GM19463 (cell line): ENCODE data around the gene SPRTN.
"Not testable (repeated sequence)": the region's sequence is repeated elsewhere in the genome, so short reads cannot be mapped to it uniquely, and the experiment has no call there.

Source experiments
- ATAC-seq: cut with Tn5 transposase; IDR thresholded peaks from one replicate; pipeline ENCODE4 v1.9.1; 2021; ENCODE audit warnings: mild to moderate bottlenecking, moderate library complexity; ENCODE audit not compliant: unreplicated experiment

SPRTN gene

DNA sequence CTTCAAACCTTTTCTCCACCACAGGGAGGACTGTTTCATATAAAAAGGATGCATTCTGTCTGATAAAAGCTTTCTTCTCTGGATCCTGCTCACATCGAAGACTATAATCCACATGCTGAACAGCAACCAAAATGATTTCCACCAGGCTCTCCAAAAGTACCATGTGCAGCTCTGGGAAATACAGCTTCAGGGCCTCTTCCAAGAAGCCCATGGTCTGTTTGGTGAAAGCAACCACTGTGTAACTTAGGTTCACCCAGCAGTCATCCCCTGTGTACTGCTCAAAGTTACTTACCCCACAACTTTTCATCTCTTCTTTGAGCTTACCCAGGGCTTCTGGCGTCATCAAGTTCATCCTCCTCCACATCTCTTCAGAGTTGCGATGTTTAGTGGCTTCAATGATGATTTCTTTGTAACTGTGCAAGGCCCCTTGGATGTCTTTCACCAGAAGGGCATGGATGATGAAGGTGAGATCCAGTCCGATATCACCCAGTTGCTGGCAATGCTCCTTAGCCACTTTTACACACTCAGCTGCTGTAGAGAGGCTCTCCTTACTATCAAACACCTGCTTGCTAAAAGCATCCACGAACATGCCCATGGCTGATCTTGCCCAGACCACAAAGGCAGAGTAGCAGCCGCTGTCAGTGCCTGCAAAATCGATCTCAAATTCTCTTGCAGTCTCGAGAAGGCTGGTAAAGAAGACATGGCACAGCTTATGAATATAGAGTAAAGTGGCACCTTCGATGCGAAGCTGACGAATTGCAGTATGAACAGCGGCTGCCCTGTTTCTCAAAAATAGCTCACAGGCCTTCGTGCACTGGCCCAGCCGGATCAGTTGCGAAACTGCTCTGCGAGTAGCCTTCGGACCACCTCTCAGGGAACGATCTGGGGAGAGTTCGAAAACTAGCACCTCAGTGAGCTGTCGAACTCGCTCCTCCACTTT lies 2.2 kb upstream of the SPRTN start:
- no peak for ATAC-seq

DNA sequence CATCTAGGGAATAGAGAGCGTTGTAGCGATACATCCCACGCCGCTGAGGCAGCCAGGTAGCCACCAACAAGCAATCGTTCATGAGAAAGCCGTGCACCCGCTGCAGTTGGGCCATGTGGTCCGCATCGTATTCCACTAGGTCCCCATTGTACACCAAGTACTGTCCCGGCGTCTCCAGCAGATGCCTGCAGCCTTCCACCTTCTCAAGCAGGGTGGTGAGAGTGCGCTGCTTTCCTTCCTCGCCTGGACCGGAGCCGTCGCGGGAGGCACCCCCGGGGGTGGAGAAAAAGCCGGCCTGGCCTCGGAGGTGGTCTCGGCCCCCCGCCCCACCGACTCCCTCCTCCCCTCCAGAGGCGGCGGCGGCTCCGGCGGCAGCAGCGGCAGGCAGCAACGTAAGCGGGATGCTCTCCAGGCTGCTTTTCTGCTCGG lies 1.0 kb upstream of the SPRTN start:
- ATAC-seq: no peak

DNA sequence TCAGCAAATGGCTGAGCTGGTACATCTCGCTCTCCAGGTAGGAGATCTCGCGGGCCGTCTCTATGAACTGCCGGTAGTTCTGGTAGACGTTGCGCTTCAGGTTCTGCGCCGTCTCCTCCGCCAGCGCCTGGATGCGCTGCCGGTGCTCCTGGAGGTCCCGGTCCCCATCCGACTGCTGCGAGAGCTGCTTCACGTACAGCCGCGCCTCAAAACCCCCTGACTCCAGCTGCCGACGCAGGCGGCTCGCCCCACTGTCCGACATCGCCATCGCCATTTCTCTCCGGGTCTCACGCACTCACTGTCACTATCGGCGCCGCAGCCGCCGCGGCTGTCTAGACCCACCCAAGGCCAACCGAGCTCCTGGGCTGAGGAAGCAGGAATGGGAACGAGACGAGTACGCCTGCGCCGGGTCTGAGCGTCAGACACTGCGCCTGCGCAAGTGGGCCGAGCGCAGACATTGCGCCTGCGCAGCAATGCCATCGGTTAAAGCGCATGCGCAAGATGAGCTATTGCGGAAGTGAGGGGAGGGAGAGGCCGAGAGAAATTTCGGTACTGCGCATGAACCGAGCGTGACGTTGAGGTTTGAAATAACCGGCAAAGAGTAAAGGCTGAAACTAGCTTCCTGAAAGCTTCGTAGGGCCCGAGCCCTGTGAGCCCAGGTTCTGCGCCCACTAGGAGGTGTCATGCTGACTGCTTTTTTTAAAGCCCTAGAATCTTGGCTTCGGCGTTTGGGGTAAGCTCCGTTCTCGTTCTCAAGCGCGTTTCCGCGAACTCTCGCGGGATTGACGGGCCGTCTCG lies 422 bp upstream of the SPRTN start, which contains the start of gene EXOC8:
Gene EXOC8 (minus strand): TSS at position 381 of the 798 bp plus-strand sequence. CDS start 107 bp downstream, at position 274.
- peak; percentile 72 for ATAC-seq

DNA sequence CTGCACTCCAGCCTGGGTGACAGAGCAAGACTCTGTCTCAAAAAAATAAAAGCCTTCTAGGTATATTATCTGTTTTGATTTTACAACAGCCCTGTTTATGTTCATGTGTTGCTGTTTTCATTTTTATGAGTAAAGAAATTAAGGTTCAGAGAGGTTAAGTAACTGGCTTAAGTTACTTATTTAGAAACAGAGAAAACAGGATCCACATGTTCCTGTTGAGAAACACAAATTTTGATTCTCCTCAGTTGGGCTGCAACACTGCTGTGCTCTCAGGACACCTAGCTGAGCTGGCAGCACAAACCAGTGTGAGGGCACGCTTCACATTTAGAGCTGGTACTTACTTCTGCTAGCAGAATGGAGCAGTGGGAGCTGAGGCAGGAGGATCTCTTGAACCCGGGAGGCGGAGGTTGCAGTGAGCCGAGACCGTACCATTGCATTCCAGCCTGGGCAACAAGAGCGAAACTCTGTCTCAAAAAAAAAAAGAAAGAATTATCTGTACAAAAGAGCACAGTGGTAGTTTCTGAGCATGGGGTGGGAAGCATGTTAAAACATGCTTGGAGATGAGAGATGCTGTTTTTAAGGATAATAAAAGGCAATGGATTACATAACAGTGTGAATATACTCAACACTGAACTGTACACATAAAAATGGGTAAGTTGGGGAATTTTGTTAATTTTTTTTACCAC lies 2.4 kb downstream of the SPRTN start:
- ATAC-seq: no peak

DNA sequence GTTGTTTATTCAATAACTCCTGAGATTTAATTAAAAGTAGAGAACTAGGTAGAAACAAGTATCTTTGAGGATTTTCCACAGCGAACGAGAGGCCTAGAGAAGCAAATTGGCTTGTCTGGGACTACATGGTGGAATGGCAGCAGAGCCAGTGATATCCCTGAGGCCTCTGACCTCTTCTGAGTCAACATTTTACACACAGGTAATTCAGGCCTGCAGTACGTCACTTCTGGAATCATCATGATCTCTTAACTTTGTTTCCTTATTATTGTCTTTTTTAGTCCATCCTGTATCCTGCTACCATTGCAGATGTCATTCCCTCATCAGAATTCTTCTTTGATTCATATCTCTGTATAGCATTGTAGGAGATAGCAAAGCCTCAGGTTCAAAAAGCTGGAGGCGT lies 9.9 kb downstream of the SPRTN start:
- no peak for ATAC-seq

DNA sequence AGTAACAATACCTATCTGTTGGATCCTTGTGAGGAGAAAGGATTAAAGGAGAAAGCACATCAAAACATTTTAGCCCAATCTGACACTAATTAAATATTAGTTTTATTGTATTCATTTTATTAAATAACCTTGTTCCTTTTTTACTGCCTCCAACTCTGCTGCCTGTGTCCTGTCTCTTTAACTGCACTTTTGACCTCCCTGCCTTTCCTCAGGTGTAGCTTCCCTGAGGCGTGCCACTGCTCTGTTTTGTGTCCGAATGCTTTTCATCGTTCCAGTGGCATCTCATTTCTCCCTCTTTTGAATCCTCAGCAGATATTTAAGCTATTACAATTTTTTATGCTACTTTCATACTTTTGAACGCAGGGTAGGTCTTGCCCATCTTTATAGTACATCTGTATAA lies 10.3 kb downstream of the SPRTN start:
- ATAC-seq: no peak

DNA sequence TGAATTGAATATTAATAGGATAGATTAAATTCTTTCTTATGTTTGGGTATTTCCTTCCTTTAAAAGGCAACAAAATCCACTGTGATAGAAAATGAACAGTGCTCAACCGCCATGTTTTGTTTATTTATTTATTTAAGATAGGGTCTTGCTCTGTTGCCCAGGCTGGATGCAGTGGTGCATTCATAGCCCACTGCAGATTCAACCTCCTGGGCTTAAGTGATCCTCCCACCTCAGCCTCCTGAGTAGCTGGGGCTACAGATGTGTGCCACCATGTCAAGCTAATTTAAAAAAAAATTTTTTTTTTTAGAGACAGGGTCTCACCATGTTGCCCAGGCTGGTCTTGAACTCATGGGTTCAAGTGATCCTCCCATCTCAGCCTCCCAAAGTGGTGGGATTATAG lies 10.8 kb downstream of the SPRTN start:
- not testable (repeated sequence) for ATAC-seq

DNA sequence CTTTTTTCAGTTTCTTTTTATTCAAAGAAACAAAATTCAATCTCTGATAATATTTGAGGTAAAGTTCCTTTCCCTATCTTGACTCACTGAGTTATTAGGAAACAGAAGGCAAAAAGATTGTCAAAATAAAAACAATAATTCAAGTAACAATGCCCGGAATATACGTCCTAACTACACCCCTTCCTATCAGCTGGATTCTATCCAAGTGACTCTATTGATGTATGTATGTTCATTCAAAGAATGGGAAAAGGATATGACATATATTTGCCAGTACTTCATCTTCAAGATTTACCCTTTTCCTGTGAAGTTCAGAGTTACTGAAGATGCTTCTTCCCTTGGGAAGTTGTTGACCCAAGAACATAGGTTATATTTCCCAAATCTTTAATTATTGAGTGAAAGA lies 13.7 kb downstream of the SPRTN start:
- ATAC-seq: no peak

DNA sequence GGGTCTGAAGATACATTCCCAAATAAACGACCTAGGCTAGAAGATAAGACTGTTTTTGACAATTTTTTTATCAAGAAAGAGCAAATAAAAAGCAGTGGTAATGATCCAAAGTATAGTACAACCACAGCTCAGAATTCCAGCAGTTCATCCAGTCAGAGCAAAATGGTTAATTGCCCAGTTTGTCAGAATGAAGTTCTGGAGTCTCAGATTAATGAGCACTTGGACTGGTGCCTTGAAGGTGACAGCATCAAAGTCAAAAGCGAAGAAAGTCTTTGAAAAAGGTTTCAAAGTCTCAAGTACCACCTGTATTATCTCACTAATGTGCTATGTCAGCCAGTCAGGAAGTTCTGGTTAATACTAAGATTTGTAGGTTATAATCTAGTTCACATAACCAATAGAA lies 15.0 kb downstream of the SPRTN start:
- no peak for ATAC-seq

DNA sequence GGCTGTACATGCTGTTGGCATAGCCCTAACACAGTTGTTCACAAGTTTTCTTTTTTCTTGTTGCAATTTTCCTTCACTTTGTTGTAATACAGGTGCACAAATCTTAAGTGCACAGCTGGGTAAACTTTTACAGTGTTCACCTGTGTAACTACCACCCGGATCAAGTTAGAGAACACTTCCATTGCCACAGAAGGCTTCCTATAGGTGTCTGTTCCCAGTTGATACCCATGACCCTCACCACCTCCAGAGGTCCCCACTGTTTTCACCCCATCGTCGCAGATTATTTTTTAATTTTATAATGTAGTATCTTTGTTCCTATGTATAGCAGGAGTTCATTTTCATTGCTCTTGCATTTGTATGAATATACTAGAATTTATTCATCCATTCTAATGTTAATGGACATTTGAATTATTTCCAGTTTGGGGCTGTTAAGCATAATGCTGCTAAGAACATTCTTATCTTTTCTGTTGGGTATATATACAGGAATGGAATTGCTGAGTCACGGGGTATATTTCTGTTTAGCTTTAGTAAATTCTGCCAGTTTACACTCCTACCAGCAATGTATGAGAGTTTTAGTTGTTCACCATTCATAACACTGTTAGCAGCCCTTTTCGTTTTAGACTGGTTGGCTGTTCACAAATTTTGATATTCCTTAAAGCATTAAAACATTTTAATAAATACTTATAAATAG lies 16.4 kb downstream of the SPRTN start:
- ATAC-seq: no peak

DNA sequence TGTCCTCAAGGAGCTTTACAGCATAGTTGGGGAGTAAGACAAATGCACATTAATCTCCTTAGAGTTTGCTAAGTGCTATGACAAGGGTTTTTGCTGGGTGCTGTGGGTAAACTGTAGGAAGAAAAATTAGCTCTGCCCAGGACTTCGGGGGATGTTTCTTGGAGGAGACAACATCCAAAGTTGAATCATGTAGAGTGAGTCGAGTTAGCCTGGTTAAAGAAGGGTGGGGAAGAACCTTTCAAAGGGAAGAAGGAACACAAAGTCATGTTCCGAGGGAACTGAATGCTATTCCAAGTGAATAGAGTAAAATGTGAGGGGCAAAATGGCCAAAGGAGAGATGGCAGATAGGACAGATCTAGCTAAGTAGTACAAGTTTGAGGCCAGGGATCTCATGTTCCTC lies 17.1 kb downstream of the SPRTN start:
- ATAC-seq: no peak

DNA sequence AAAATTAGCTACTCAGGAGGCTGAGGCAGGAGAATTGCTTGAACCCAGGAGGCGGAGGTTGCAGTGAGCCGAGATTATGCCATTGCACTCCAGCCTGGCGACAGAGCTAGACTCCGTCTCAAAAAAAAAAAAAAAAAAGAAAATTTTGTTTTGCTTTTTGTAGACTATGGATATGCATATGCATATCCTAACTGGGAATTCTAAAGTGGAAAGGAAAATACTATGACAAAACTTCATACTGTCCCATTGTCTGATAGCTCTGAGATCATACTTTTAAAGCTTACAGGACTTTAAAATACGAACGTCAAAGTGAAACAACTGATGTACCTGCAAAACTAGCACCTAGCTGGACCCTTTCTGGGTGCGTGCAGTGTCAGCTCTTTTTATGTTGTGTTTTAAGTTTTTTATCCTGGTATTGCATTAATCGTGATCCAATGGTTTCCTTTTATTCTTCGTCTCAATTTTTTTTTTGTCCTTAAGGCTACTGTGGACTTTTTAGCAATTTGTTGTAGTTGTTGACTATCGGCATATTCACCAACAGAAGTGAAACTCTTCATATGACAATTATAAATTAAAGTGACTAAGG lies 19.2 kb downstream of the SPRTN start:
- ATAC-seq: no peak

DNA sequence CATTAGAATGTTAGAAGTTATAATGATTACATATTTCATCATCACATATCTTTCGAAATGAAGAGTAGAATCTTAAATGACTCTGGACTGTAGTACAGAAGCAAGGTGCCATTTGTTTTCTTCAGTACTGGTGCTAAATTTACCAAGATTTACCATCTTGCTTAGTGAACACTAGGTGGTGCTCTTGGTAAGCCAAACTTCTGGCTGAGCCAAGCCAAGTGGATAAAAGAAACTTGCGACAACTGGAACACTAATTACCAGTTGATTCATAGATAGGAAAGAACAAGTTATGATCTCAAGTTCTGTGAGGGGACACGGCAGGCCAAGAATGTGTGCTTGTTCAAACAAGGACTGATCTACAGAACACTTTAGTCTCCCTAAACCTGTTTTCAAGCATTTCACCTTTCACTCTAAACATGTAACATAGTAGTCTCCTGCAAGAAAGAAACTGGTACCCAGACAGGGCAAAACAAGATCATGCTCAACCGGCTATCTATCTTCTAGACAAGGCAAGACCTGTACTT lies 19.8 kb downstream of the SPRTN start:
- ATAC-seq: peak; percentile 77

DNA sequence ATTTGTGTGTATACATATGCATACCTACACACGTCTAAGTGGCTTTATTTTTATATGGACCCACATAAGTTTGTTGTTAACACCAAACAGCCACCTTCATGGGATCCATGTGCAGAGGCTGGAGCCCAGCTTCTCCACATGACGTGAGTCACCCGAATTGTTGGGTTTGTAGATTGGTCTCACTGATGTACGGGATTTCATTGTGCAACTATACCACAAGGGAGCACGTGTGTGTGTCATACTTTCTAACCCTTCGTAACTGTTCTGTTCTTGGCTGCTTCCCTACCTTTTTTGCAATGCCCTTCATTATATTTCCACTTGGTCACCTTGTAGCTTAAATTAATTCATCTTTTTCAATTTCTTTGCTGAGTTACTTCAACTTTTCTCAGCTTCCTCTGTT lies 21.0 kb downstream of the SPRTN start:
- no peak for ATAC-seq

DNA sequence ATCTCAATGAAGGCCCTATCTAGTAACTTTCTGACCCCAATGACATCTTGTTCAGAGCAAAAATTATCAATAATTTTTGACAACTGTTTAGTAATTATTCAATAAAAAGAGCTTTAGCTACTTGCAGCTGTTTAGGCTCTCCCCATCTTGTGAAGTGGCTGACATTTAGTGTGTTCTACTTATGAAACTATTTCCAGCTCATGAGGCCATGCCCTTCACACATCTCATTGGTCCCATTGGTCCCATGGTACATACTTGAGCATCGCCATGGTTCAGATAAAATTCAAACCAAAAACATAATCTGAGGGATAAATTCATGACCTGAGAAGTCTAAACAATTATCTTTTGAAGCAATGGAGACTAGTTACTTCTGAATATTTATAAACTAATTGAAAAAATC lies 24.2 kb downstream of the SPRTN start:
- no peak for ATAC-seq

DNA sequence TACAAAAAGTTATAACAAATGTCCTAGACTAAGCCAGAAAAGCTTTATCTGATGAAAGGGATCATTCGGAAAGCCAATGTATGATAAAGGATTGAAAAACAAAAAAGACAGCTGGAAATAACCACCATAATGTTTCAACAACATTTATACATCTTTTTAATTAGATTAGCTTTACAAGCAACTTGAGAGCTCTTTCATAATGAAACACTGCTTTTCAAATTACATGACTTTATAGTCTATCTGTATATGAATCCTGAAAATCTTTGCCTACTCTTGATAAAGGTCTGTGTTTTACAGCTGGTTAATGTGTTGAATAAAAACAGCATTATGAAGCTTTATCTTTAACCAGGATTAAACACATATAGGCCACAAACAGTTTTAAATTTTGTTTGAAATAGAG lies 25.5 kb downstream of the SPRTN start:
- ATAC-seq: no peak

DNA sequence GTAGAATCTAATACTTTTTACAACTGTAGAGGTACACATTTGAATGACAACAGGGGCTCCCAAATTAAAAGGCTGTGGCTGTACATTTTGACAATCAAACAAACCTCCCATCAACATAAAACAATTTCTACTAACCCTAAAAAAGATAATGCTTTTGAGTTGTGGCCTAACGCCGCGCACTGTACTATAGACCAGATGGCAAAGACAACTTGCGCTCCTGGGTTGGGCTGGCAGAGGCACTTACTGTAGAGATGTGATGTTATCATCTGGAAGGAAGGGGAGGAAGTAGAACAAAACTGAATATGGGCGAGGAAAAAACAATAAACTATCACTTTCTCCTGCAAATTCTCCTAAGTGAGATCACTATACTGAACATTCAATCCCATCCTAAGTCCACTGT lies 26.1 kb downstream of the SPRTN start:
- no peak for ATAC-seq

DNA sequence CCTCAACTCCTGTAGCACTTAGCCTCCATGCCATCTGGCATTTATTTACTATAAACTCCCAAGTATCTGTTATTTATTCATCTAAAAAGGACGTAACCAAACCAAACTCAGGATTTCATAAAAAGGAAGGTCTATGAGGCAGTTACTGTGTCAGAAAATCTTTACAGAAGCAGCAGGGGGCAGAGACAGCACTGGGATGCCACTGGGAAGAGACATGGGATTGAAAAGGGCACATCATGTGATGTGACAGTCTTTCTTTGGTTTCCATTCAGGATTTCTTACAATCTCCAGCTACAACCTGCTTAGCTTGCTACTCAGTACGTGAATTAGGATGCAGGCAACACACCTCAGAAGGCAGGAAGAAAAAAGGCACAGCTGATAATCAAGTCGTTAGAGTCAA lies 31.2 kb downstream of the SPRTN start:
- ATAC-seq: no peak

DNA sequence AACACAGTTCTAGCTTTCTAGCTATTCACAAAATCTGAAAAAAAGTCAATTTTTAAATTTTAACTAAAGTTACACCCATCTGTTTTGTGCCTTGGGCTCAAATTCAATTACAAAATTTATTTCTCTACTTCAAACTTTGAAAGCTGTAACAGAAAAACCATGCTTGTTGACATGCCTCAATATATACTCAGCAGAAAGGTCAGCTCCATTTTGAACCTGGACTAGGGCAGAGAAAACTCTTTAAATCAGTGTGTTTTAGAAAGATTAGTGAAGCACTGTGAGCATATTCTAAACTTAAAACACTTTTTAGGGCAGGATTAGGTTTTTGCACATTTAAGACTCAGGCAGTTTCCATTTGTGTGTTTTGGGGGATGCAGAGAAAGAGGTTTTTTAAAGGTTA lies 34.4 kb downstream of the SPRTN start:
- no peak for ATAC-seq

DNA sequence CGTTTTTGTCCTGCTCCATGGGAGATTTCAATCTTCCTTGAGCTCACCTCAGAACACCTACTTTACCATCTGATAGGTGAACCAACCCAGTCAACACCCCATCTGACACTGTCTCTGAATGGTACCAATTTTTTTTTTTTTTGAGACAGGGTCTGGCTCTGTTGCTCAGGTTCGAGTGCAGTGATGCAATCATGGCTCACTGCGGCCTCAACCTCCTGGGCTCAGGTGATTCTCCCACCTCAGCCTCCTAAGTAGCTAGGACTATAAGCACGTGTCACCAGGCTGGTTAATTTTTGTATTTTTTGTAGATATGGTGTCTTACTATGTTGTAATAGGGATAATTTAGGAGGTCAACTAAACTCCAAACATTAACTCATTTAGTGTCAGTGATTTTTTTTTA lies 36.3 kb downstream of the SPRTN start:
- no peak for ATAC-seq
